H1 (cell line): ENCODE results near the gene GPSM1. TPM values are rescaled to one million over a fixed set of nuclear protein-coding genes. Genes with fewer than 3 reads are reported as not detected.
"Not testable (repeated sequence)": the region's sequence is repeated elsewhere in the genome, so short reads cannot be mapped to it uniquely, and the experiment has no call there.

Source experiments
- CTCF ChIA-PET: fragments of 300-600 bp; sonication (Branson Sonifier 250); formaldehyde crosslinking; loops from one replicate; lab custom pipeline; 2021; ENCODE audit not compliant: partially characterized antibody; lab: Charles Lee
- POLR2A ChIA-PET: fragments of 300-600 bp; sonication (Branson Sonifier 250); formaldehyde crosslinking; loops from one replicate; lab custom pipeline; 2021; ENCODE audit warnings: inconsistent platforms; ENCODE audit not compliant: partially characterized antibody; lab: Charles Lee
- DNase-seq, 2 experiments: peaks; one replicate each; pipeline versions ENCODE4 v3.0.0 to v3.0.0-alpha.2; 2010 to 2022; ENCODE audit warnings: low spot score in 2 of 2, low read depth in 1 of 2, mixed read lengths in 1 of 2
- FAIRE-seq: peaks from 2 replicates; lab custom pipeline; 2011; peaks lifted over from hg19 to GRCh38; lab: Jason Lieb, UNC
- H2AFZ ChIP-seq: 2 replicates; pipeline ENCODE4 v1.8.1; 2012; ENCODE audit warnings: low read length, inconsistent platforms
- H2AK5ac ChIP-seq: 2 replicates; pipeline ENCODE4 v1.6.1; 2013; ENCODE audit warnings: low read depth, low read length
- H2BK120ac ChIP-seq: replicated peaks from 2 replicates; pipeline ENCODE3; 2013; ENCODE audit warnings: low read depth, low read length, inconsistent platforms
- H2BK12ac ChIP-seq: 2 replicates; pipeline ENCODE4 v1.6.1; 2013; ENCODE audit warnings: low read depth, low read length
- H2BK15ac ChIP-seq: 2 replicates; pipeline ENCODE4 v1.6.1; 2013; ENCODE audit warnings: low read length
- H2BK20ac ChIP-seq: 2 replicates; pipeline ENCODE4 v1.6.1; 2013; ENCODE audit warnings: low read length
- H2BK5ac ChIP-seq: 2 replicates; pipeline ENCODE4 v1.6.1; 2013; ENCODE audit warnings: low read depth, low read length
- H3K14ac ChIP-seq: 2 replicates; pipeline ENCODE4 v1.6.1; 2013; ENCODE audit warnings: inconsistent platforms; ENCODE audit not compliant: insufficient read length
- H3K18ac ChIP-seq: 2 replicates; pipeline ENCODE4 v1.6.1; 2013; ENCODE audit warnings: low read length; ENCODE audit errors: extremely low read depth
- H3K23ac ChIP-seq: 2 replicates; pipeline ENCODE4 v1.6.1; 2013; ENCODE audit warnings: inconsistent platforms; ENCODE audit not compliant: insufficient read length
- H3K23me2 ChIP-seq: 2 replicates; pipeline ENCODE4 v1.6.1; 2013; ENCODE audit warnings: low read depth, low read length
- H3K27ac ChIP-seq: 2 replicates; pipeline ENCODE4 v1.6.1; 2011; ENCODE audit warnings: low read depth, low read length, inconsistent platforms
- H3K27me3 ChIP-seq, 4 experiments: replicated peaks in 1 of 4; 1 replicate in 1 of 4; 2 replicates in 3 of 4; pipeline versions ENCODE4 v1.6.1 to v1.8.1; 2011 to 2013; ENCODE audit warnings: low read length in 3 of 4, mild to moderate bottlenecking in 3 of 4, inconsistent platforms in 2 of 4, mixed read lengths in 2 of 4, moderate library complexity in 1 of 4; ENCODE audit not compliant: control insufficient read depth in 3 of 4, insufficient read depth in 3 of 4; ENCODE audit errors: extremely low read depth in 1 of 4
- H3K36me3 ChIP-seq, 4 experiments: 2 replicates each; pipeline versions ENCODE4 v1.6.1 to v1.8.1; 2011 to 2013; ENCODE audit warnings: mild to moderate bottlenecking in 4 of 4, low read length in 3 of 4, moderate library complexity in 2 of 4, control low read depth in 1 of 4, inconsistent platforms in 1 of 4; ENCODE audit not compliant: insufficient read depth in 4 of 4, control insufficient read depth in 2 of 4
- H3K4ac ChIP-seq: replicated peaks from 2 replicates; pipeline ENCODE3; 2013; ENCODE audit warnings: low read length, low read depth, mixed read lengths, inconsistent platforms; ENCODE audit not compliant: insufficient read length
- H3K4me1 ChIP-seq, 4 experiments: replicated peaks in 1 of 4; 1 replicate in 1 of 4; 2 replicates in 3 of 4; pipeline versions ENCODE4 v1.6.1 to v1.8.1; 2011 to 2013; ENCODE audit warnings: low read length in 3 of 4, inconsistent platforms in 2 of 4, mixed read lengths in 1 of 4; ENCODE audit not compliant: insufficient read depth in 4 of 4, control insufficient read depth in 3 of 4
- H3K4me2 ChIP-seq, 2 experiments: 2 replicates each; pipeline versions ENCODE4 v1.6.1 to v1.8.1; 2011 to 2013; ENCODE audit warnings: low read depth in 2 of 2, low read length in 2 of 2, control low read depth in 1 of 2, inconsistent platforms in 1 of 2, mild to moderate bottlenecking in 1 of 2; ENCODE audit not compliant: insufficient read depth in 1 of 2
- H3K4me3 ChIP-seq, 4 experiments: fragments of 200-600, 300-600 bp in 1 of 4; sonication (generic), shearing (Covaris generic), sonication (Bioruptor Twin) in 1 of 4; 2 replicates each; pipeline versions ENCODE4 v1.5.1 to v1.8.1; 2011 to 2016; ENCODE audit warnings: low read length in 4 of 4, low read depth in 3 of 4, control low read depth in 2 of 4, inconsistent platforms in 2 of 4, mild to moderate bottlenecking in 2 of 4, mixed read lengths in 1 of 4, moderate library complexity in 1 of 4; ENCODE audit not compliant: insufficient read depth in 2 of 4; ENCODE audit errors: extremely low read depth in 1 of 4
- H3K56ac ChIP-seq: replicated peaks from 2 replicates; pipeline ENCODE3; 2013; ENCODE audit warnings: low read depth, mild to moderate bottlenecking, mixed read lengths, low read length, inconsistent platforms; ENCODE audit not compliant: insufficient read length
- H3K79me1 ChIP-seq: 2 replicates; pipeline ENCODE4 v1.6.1; 2013; ENCODE audit warnings: low read depth, low read length, control low read depth
- H3K79me2 ChIP-seq, 2 experiments: 2 replicates each; pipeline versions ENCODE4 v1.6.1 to v1.8.1; 2012 to 2013; ENCODE audit warnings: low read length in 2 of 2, mild to moderate bottlenecking in 2 of 2, inconsistent platforms in 1 of 2; ENCODE audit not compliant: insufficient read depth in 2 of 2, control insufficient read depth in 1 of 2
- H3K9ac ChIP-seq, 4 experiments: replicated peaks in 1 of 4; 1 replicate in 1 of 4; 2 replicates in 3 of 4; pipeline versions ENCODE4 v1.6.1 to v1.8.1; 2011 to 2013; ENCODE audit warnings: low read depth in 3 of 4, low read length in 3 of 4, control low read depth in 2 of 4, mild to moderate bottlenecking in 2 of 4, moderate library complexity in 2 of 4, inconsistent platforms in 1 of 4; ENCODE audit errors: extremely low read depth in 1 of 4
- H3K9me3 ChIP-seq, 2 experiments: 2 replicates each; pipeline versions ENCODE4 v1.6.1 to v1.8.1; 2012 to 2013; ENCODE audit warnings: mild to moderate bottlenecking in 2 of 2, moderate library complexity in 2 of 2, control low read depth in 1 of 2, inconsistent platforms in 1 of 2, low read depth in 1 of 2, low read length in 1 of 2, mixed read lengths in 1 of 2; ENCODE audit not compliant: insufficient read depth in 2 of 2
- H4K20me1 ChIP-seq, 2 experiments: replicated peaks in 1 of 2; 2 replicates each; pipeline versions ENCODE3 to v1.8.1; 2011 to 2013; ENCODE audit warnings: inconsistent platforms in 2 of 2, low read length in 2 of 2, mild to moderate bottlenecking in 1 of 2; ENCODE audit not compliant: insufficient read depth in 2 of 2, control insufficient read depth in 1 of 2
- H4K5ac ChIP-seq: 2 replicates; pipeline ENCODE4 v1.6.1; 2013; ENCODE audit warnings: low read length, low read depth, mixed read lengths, inconsistent platforms; ENCODE audit not compliant: insufficient read length
- H4K8ac ChIP-seq: 2 replicates; pipeline ENCODE4 v1.8.0; 2013; ENCODE audit warnings: mild to moderate bottlenecking, moderate library complexity, low read length, inconsistent platforms; ENCODE audit not compliant: insufficient read depth; ENCODE audit errors: extremely low read depth
- H4K91ac ChIP-seq: replicated peaks from 2 replicates; pipeline ENCODE3; 2013; ENCODE audit warnings: low read length, mixed read lengths, inconsistent platforms; ENCODE audit not compliant: insufficient read length
- WGBS, 2 experiments: shearing (Covaris generic) in 1 of 2; methylation state at CpG; one replicate each; pipeline versions ENCODE4 v1.1.6 to v1.1.7; 2013 to 2015; ENCODE audit warnings: low lambda C conversion rate in 2 of 2, mixed read lengths in 2 of 2, inconsistent platforms in 1 of 2, low coverage in 1 of 2, missing lambda C conversion rate in 1 of 2; ENCODE audit not compliant: insufficient replicate concordance in 2 of 2, insufficient coverage in 1 of 2, insufficient read length in 1 of 2; ENCODE audit errors: extremely low coverage in 1 of 2, missing lambda C conversion rate in 1 of 2; 5-methylcytosine and 5-hydroxymethylcytosine counted together
- polyA plus RNA-seq, 7 experiments: library from polyadenylated mRNA; depleted of rRNA in 3 of 7; stranded (reverse) in 5 of 7; unstranded in 2 of 7; fragments of >200 nt in 5 of 7; fragments of 200-250 nt in 2 of 7; gene quantifications; 1 replicate in 5 of 7; 2 replicates in 1 of 7; 4 replicates in 1 of 7; pipeline versions ENCODE4 v1.2.1 to v1.2.3, GENCODE V29; 2011 to 2013; ENCODE audit warnings: missing spikeins in 2 of 7, mixed read lengths in 2 of 7
- total RNA-seq: library from RNA; stranded (reverse); fragmentation: NEBNext Ultra II Directional; extraction: Animal tissue kit (Norgen Biotek cat#: 25700); gene quantifications from 2 replicates; pipeline ENCODE4 v1.2.1, GENCODE V29; 2021

GPSM1 gene
- total and polyA plus RNA-seq, 2 of the 8 experiments (the other 6 are each of a cell fraction or from before 2014, with no cell fraction given), result 12.8 to 18.0 TPM

DNA sequence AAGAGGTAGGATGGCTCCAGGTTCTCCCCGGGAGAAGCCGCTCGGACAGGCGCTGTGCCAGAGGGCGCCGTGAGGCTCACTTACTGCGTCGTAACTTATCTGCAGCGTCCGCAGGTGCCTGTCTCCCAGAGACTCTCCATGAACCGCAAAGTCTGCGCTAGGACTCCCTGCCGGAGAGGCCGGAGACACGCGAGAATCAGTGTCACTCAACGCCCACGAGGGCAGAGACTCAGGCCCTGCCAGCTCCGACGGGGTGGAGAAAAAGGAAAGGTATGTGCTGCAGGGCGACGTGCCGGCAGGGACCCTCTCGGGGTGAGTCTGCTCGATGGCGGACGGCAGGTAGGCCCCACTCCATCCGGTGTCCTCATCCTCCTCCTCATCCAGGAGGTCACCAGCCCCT is 79.7 kb downstream of the GPSM1 start:
- peaks cover 20% of the 10 kb centered on the region for H3K79me1 ChIP-seq
- H2BK120ac ChIP-seq, DNase-seq, H3K23ac ChIP-seq, H2BK15ac ChIP-seq, H4K8ac ChIP-seq, H4K5ac ChIP-seq, H3K4me1 ChIP-seq, H3K4ac ChIP-seq, H3K27ac ChIP-seq, H3K4me2 ChIP-seq, H3K23me2 ChIP-seq, H3K14ac ChIP-seq, H2BK12ac ChIP-seq, H2BK5ac ChIP-seq, H2AK5ac ChIP-seq, H3K9ac ChIP-seq, H2BK20ac ChIP-seq, H3K56ac ChIP-seq, H3K18ac ChIP-seq, H2AFZ ChIP-seq, H4K91ac ChIP-seq, FAIRE-seq, H3K4me3 ChIP-seq, H3K27me3 ChIP-seq, H3K9me3 ChIP-seq: not testable (repeated sequence)
- H3K79me2 ChIP-seq, result peaks cover 11 to 34% of the 10 kb centered on the region in 2 experiments
- H3K36me3 ChIP-seq, result peaks cover 14 to 51% (median 36%) of the 10 kb centered on the region in 4 experiments
- ChIA-PET POLR2A (interaction anchor here (1.2 to 8.0 kb wide), 4 partner anchors 9 to 32 kb away, joined by 3 to 123 read pairs (median 6); partner anchors contain the start of gene SNAPC4), CTCF (interaction anchor here (0.9 kb wide), 1 partner anchor 23 kb away, joined by 3 read pairs; no protein-coding TSS in a partner anchor)
- H4K20me1 ChIP-seq, result peaks cover 5 to 11% of the 10 kb centered on the region in 2 experiments
- 92% methylated on average over 28 of the region's 28 CpGs; no CpG with 5 or more reads in 1 of the 2 experiments for WGBS, 2 experiments
